GM04504 (cell line): ENCODE data around the gene RNF217.
"Not testable (repeated sequence)": the region's sequence is repeated elsewhere in the genome, so short reads cannot be mapped to it uniquely, and the experiment has no call there.

Experiments
- DNase-seq: peaks from one replicate; pipeline ENCODE4 v3.0.0-alpha.2; 2012; ENCODE audit warnings: low read depth

Gene RNF217

DNA sequence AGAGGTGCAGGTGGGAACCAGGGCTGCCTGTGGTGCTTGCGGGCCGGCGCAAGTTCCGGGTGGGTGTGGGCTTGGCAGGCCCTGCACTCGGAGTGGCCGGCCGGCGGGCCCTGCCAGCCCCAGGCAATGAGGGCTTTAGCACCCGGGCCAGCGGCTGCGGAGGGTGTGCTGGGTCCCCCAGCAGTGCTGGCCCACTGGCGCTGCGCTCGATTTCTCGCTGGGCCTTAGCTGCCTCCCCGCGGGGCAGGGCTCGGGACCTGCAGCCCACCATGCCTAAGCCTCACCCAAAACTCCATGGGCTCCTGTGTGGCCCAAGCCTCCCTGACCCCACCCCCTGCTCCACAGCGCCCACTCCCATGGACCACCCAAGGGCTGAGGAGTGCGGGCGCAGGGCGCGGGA lies 163.6 kb downstream of the RNF217 start:
- DNase-seq = not testable (repeated sequence)

DNA sequence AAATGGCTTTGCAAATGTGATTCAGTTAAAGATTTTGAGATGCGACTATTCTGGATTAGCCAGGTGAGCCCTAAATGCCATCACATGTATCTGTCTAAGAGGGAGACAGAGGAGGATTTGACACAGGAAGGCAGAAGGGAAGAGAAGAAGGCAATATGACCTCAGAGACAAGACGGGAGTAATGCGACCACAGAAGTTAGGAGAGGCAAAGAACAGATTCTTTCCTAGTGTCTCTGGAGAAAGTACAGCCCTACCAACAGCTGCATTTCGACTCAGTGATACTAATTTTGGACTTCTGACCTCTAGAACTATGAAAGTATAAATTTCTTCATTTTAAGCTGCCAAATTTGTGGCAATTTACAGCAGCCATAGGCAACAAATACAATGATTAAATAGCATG lies 167.1 kb downstream of the RNF217 start:
- no peak for DNase-seq

DNA sequence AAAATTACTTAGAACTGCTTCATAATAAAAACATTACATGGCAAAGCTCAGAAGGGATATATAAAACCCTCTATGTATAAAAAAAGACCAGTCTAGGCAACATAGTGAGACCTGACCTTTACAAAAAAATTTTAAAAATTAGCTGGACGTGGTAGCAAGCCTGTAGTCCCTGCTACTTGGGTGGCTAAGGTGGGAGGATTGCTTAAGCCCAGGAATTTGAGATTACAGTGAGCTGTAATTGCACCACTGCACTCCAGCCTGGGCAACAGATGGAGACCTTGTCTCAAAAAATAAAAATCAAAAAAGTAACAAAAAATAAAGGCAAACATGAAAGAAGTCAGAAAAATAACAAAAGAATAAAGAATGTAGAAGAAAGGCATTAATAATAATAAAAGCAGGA lies 169.8 kb downstream of the RNF217 start:
- DNase-seq = no peak

DNA sequence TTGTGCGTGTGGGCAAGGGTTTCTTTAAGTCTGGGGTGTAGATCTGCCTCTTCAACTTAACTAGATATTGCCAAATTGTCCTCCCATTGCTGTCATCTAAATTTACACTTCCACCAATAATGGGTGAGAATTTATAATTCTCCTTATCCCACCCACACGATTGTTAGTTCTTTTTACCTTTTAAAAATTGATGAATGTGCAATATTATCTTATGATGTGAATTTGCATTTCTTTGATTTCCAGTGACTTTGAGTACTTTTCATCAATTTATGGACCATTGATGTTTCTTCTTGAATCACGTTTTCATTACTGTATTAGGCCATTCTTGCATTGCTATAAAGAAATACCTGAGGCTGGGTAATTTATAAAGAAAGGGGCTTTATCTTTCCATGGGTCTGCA lies 174.1 kb downstream of the RNF217 start:
- no peak for DNase-seq

DNA sequence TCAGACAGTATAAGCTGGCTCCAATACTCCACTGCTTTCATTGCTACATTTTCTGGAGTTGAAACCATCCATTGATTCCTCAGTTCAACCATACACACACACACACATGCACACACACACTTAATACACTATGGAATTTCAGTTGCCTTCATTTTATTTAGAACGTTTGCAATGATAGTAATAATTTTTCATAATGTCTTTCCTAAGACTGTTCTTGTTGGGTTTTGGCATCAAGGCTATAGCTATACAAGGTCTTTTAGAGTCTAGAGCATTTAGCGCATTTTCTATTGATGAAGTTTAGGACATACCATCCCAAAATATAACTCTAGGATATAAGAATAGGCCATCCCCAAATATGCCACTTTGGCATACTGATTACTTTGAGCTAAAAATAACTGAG lies 175.8 kb downstream of the RNF217 start:
- DNase-seq = no peak

DNA sequence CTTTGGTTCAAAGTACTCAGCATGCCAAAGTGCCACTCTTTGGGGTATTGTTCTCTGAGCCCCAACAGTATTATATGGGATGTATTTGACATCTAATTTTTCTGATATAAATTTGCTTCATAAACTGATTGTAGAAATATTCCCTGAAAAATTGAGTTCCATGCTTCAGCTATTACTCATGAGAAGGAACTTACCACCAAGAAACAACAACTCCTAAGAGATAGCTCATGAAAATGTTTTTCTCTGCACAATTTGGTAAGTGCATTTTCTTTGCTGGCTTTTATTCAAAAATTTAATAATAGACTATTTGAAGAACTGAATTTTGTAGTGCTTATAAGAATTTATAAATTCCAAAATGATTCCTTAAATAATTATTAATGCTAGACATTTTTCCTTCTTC lies 178.6 kb downstream of the RNF217 start:
- DNase-seq = no peak
